Ishikawa (cell line): Measurements from ENCODE around the gene NTM.

Experiments
- CEBPB ChIP-seq: IDR thresholded peaks from 2 replicates; pipeline ENCODE4 v1.6.1; 2012
- CREB1 ChIP-seq: IDR thresholded peaks from 2 replicates; pipeline ENCODE4 v1.6.1; 2012; ENCODE audit warnings: low read depth
- EP300 ChIP-seq: IDR thresholded peaks from 2 replicates; pipeline ENCODE4 v1.6.1; 2012; ENCODE audit warnings: borderline replicate concordance
- FOXM1 ChIP-seq: IDR thresholded peaks from 2 replicates; pipeline ENCODE4 v1.6.1; 2012; ENCODE audit warnings: low read depth, borderline replicate concordance
- MAX ChIP-seq: IDR thresholded peaks from 2 replicates; pipeline ENCODE4 v1.6.1; 2012
- NFIC ChIP-seq: IDR thresholded peaks from 2 replicates; pipeline ENCODE4 v1.6.1; 2012
- RAD21 ChIP-seq: IDR thresholded peaks from 2 replicates; pipeline ENCODE4 v1.6.1; 2012; ENCODE audit warnings: low read depth
- REST ChIP-seq: IDR thresholded peaks from 2 replicates; pipeline ENCODE4 v1.6.1; 2012; ENCODE audit warnings: low read depth, mild to moderate bottlenecking
- TAF1 ChIP-seq: IDR thresholded peaks from 2 replicates; pipeline ENCODE4 v1.6.1; 2012; ENCODE audit warnings: low read depth, mild to moderate bottlenecking
- TCF12 ChIP-seq: IDR thresholded peaks from 2 replicates; pipeline ENCODE4 v1.6.1; 2012; ENCODE audit warnings: low read depth
- TEAD4 ChIP-seq: IDR thresholded peaks from 2 replicates; pipeline ENCODE4 v1.6.1; 2012
- USF1 ChIP-seq: IDR thresholded peaks from 2 replicates; pipeline ENCODE4 v1.6.1; 2012
- YY1 ChIP-seq: IDR thresholded peaks from 2 replicates; pipeline ENCODE4 v1.6.1; 2012; ENCODE audit warnings: low read depth
- ZBTB7A ChIP-seq: IDR thresholded peaks from 2 replicates; pipeline ENCODE4 v1.6.1; 2012; ENCODE audit warnings: low read depth

- TF ChIP-seq RAD21 (no peak), USF1 (no peak), EP300 (no peak), MAX (no peak), YY1 (no peak), TEAD4 (no peak), TCF12 (no peak), NFIC (no peak), ZBTB7A (no peak), REST (no peak), TAF1 (no peak), CREB1 (no peak), CEBPB (no peak), FOXM1 (no peak)
These were observed 872.2 kb downstream of the NTM start for GRCh38 chr11:132242632-132243031.
